Measurements from ENCODE around the gene OGDH. TPM values are rescaled to one million over a fixed set of nuclear protein-coding genes. Genes with fewer than 3 reads are reported as not detected.

Gene OGDH
- total RNA-seq, 1 donor from 2014 or later: 73.7 TPM

- peaks cover 7% of the 10 kb centered on the region for H3K4me1 Mint-ChIP-seq (ENCODE audit: low read depth, unreplicated experiment)
- no peaks in the 10 kb centered on the region for H4K20me1 ChIP-seq (ENCODE audit: insufficient read depth, low read length)
- peaks cover 6% of the 10 kb centered on the region for H3K36me3 ChIP-seq (ENCODE audit: insufficient read depth, low read length)
- peak overlapping the region; percentile 40 for H3K4me2 ChIP-seq (ENCODE audit: low read length)
- no peaks in the 10 kb centered on the region for H3K27me3 Mint-ChIP-seq (ENCODE audit: low read depth, unreplicated experiment)
- no peak overlapping the region for H3K4me3 Mint-ChIP-seq (ENCODE audit: unreplicated experiment)
- H3K27ac Mint-ChIP-seq (ENCODE audit: unreplicated experiment): peak overlapping the region; percentile 72
- H3K79me2 ChIP-seq (ENCODE audit: insufficient read depth, low read length): no peaks in the 10 kb centered on the region
- H3K4me1 ChIP-seq (ENCODE audit: insufficient read depth, low read length): peaks cover 11% of the 10 kb centered on the region
- no peak overlapping the region for H2AFZ ChIP-seq (ENCODE audit: low read depth, low read length)
- peak; percentile 78 for DNase-seq (ENCODE audit: low read depth)
- H3K9me3 ChIP-seq (ENCODE audit: insufficient read depth, low read depth, low read length): no peaks in the 10 kb centered on the region
- no peak overlapping the region for H3K4me3 ChIP-seq (ENCODE audit: insufficient read depth, low read depth, low read length)
- peak overlapping the region; percentile 32 for H3K27ac ChIP-seq (ENCODE audit: low read depth, low read length)
- TF ChIP-seq CTCF (IDR thresholded peaks at IDR 0.05; ENCODE audit: insufficient read depth, low read depth, low read length) (no peak), EZH2 (IDR thresholded peaks at IDR 0.05; ENCODE audit: insufficient read depth, low read length) (no peak)
- no peaks in the 10 kb centered on the region for H3K9me3 Mint-ChIP-seq (ENCODE audit: unreplicated experiment)
- peak; percentile 81 for FAIRE-seq
- peaks cover 32% of the 10 kb centered on the region for H3K36me3 Mint-ChIP-seq (ENCODE audit: low read depth, unreplicated experiment)
- H3K9ac ChIP-seq (ENCODE audit: low read length): no peak overlapping the region
- H3K27me3 ChIP-seq (ENCODE audit: insufficient read depth, low read length): no peaks in the 10 kb centered on the region
Measured at GRCh38 chr7:44693641-44694313, 87.3 kb downstream of the OGDH start.

DNA sequence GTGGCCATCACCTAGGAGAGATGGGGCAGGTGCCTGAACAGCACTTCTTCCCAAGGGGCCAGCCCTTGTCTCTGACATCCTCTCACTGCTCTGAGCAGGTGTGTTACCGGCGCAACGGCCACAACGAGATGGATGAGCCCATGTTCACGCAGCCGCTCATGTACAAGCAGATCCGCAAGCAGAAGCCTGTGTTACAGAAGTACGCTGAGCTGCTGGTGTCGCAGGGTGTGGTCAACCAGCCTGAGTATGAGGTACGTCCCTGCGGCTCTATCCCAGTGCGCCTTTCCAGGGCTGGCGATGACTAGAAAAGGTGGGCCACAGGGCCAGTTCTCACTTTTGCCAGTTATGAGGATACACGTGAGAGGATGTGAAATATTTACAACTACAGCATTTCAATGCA is 87.9 kb downstream of the OGDH start:
- Mint-ChIP-seq H3K9me3 (ENCODE audit: unreplicated experiment) (no peaks in the 10 kb centered on the region), H3K27me3 (ENCODE audit: low read depth, unreplicated experiment) (no peaks in the 10 kb centered on the region), H3K27ac (ENCODE audit: unreplicated experiment) (peak overlapping the region; percentile 72), H3K36me3 (ENCODE audit: low read depth, unreplicated experiment) (peaks cover 32% of the 10 kb centered on the region), H3K4me3 (ENCODE audit: unreplicated experiment) (no peak overlapping the region), H3K4me1 (ENCODE audit: low read depth, unreplicated experiment) (peaks cover 7% of the 10 kb centered on the region)
- peaks cover 6% of the 10 kb centered on the region for H3K36me3 ChIP-seq (ENCODE audit: insufficient read depth, low read length)
- H3K9me3 ChIP-seq (ENCODE audit: insufficient read depth, low read depth, low read length): no peaks in the 10 kb centered on the region
- no peak for TF ChIP-seq CTCF (IDR thresholded peaks at IDR 0.05; ENCODE audit: insufficient read depth, low read depth, low read length)
- no peak for TF ChIP-seq EZH2 (IDR thresholded peaks at IDR 0.05; ENCODE audit: insufficient read depth, low read length)
- peak overlapping the region; percentile 32 for H3K9ac ChIP-seq (ENCODE audit: low read length)
- H3K4me3 ChIP-seq (ENCODE audit: insufficient read depth, low read depth, low read length): no peak overlapping the region
- H4K20me1 ChIP-seq (ENCODE audit: insufficient read depth, low read length): no peaks in the 10 kb centered on the region
- peaks cover 11% of the 10 kb centered on the region for H3K4me1 ChIP-seq (ENCODE audit: insufficient read depth, low read length)
- no peaks in the 10 kb centered on the region for H3K27me3 ChIP-seq (ENCODE audit: insufficient read depth, low read length)
- peak overlapping the region; percentile 32 for H3K27ac ChIP-seq (ENCODE audit: low read depth, low read length)
- FAIRE-seq (no peak), DNase-seq (ENCODE audit: low read depth) (no peak)
- H3K4me2 ChIP-seq (ENCODE audit: low read length): peak overlapping the region; percentile 40
- H2AFZ ChIP-seq (ENCODE audit: low read depth, low read length): no peak overlapping the region
- no peaks in the 10 kb centered on the region for H3K79me2 ChIP-seq (ENCODE audit: insufficient read depth, low read length)

- H3K9me3 Mint-ChIP-seq (ENCODE audit: unreplicated experiment): peaks cover 2% of the 10 kb centered on the region
- H3K4me2 ChIP-seq (ENCODE audit: low read length): no peak overlapping the region
- H3K4me1 Mint-ChIP-seq (ENCODE audit: low read depth, unreplicated experiment): peaks cover 7% of the 10 kb centered on the region
- no peaks in the 10 kb centered on the region for H3K27me3 Mint-ChIP-seq (ENCODE audit: low read depth, unreplicated experiment)
- peak overlapping the region; percentile 32 for H3K27ac ChIP-seq (ENCODE audit: low read depth, low read length)
- H3K9ac ChIP-seq (ENCODE audit: low read length): no peak overlapping the region
- no peaks in the 10 kb centered on the region for H3K79me2 ChIP-seq (ENCODE audit: insufficient read depth, low read length)
- peaks cover 11% of the 10 kb centered on the region for H3K4me1 ChIP-seq (ENCODE audit: insufficient read depth, low read length)
- H3K27ac Mint-ChIP-seq (ENCODE audit: unreplicated experiment): peak overlapping the region; percentile 89
- no peaks in the 10 kb centered on the region for H4K20me1 ChIP-seq (ENCODE audit: insufficient read depth, low read length)
- H2AFZ ChIP-seq (ENCODE audit: low read depth, low read length): no peak overlapping the region
- TF ChIP-seq CTCF (IDR thresholded peaks at IDR 0.05; ENCODE audit: insufficient read depth, low read depth, low read length): no peak
- TF ChIP-seq EZH2 (IDR thresholded peaks at IDR 0.05; ENCODE audit: insufficient read depth, low read length): no peak
- no peak overlapping the region for H3K4me3 Mint-ChIP-seq (ENCODE audit: unreplicated experiment)
- H3K27me3 ChIP-seq (ENCODE audit: insufficient read depth, low read length): no peaks in the 10 kb centered on the region
- H3K36me3 Mint-ChIP-seq (ENCODE audit: low read depth, unreplicated experiment): peaks cover 34% of the 10 kb centered on the region
- H3K4me3 ChIP-seq (ENCODE audit: insufficient read depth, low read depth, low read length): no peak overlapping the region
- H3K36me3 ChIP-seq (ENCODE audit: insufficient read depth, low read length): peaks cover 6% of the 10 kb centered on the region
- H3K9me3 ChIP-seq (ENCODE audit: insufficient read depth, low read depth, low read length): no peaks in the 10 kb centered on the region
- FAIRE-seq: no peak
- DNase-seq (ENCODE audit: low read depth): no peak
Measured at GRCh38 chr7:44694766-44695165, 88.3 kb downstream of the OGDH start.
